C4-2B (cell line): ENCODE data around the gene SPNS3.

Source experiments
- CTCF ChIP-seq: fragments of 450-650 bp; conservative IDR thresholded peaks from 2 replicates; pipeline ENCODE4 v1.5.1; 2017; ENCODE audit warnings: mild to moderate bottlenecking
- ZFX ChIP-seq: fragments of 450-650 bp; IDR thresholded peaks from 2 replicates; pipeline ENCODE4 v1.6.1; 2017

DNA sequence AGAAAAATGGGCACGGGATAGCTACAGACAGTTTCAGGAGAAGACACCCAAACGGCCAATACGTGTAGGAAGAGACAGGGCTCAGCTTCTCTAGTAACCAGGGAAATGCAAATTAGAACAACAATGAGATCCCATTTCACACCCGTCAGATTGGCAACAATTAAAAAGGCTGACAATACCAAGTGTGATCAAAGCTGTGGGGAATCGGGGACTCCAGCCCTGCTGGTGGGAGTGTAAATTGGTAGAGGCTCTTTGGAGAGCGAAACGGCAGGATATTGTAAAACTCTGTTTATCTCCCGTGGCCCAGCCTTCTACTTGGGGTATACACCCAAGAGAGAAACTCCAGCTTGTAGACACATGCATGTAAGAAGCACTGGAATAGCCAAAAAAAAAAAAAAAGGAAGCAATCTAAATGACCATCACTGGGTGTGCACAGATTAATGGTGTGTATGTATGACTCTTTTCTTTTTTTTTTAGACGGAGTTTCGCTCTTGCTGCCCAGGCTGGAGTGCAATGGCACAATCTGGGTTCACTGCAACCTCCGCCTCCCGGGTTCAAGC, 93.9 kb downstream of the SPNS3 start:
- no peak for TF ChIP-seq CTCF
- no peak for TF ChIP-seq ZFX
